HT1080 (cell line): ENCODE measurements around the gene DNAJA2. TPM values are rescaled to one million over a fixed set of nuclear protein-coding genes. Genes with fewer than 3 reads are reported as not detected.
"Not testable (repeated sequence)": the region's sequence is repeated elsewhere in the genome, so short reads cannot be mapped to it uniquely, and the experiment has no call there.

ENCODE experiments used
- DNase-seq: peaks from one replicate; pipeline ENCODE4 v3.0.0-alpha.2; 2015; ENCODE audit warnings: low read depth
- polyA plus RNA-seq, 2 experiments: library from polyadenylated mRNA; depleted of rRNA; stranded (reverse); fragments of >200 nt; gene quantifications; 2 replicates each; pipeline ENCODE4 v1.2.3, GENCODE V29; 2015
- total RNA-seq: library from RNA; depleted of rRNA; stranded (reverse); fragments of >200 nt; shearing (Covaris generic); gene quantifications from 2 replicates; pipeline ENCODE4 v1.2.3, GENCODE V29; 2014; rRNA removed

The DNAJA2 gene
- total RNA-seq: 71.1 and 71.3 TPM in 2 replicates
- 49.5 and 58.3 TPM in 2 replicates for polyA plus RNA-seq (2015; cell fraction: cytosol; rRNA removed)
- polyA plus RNA-seq (2015; cell fraction: nucleus; rRNA removed): 61.8 and 66.6 TPM in 2 replicates

DNA sequence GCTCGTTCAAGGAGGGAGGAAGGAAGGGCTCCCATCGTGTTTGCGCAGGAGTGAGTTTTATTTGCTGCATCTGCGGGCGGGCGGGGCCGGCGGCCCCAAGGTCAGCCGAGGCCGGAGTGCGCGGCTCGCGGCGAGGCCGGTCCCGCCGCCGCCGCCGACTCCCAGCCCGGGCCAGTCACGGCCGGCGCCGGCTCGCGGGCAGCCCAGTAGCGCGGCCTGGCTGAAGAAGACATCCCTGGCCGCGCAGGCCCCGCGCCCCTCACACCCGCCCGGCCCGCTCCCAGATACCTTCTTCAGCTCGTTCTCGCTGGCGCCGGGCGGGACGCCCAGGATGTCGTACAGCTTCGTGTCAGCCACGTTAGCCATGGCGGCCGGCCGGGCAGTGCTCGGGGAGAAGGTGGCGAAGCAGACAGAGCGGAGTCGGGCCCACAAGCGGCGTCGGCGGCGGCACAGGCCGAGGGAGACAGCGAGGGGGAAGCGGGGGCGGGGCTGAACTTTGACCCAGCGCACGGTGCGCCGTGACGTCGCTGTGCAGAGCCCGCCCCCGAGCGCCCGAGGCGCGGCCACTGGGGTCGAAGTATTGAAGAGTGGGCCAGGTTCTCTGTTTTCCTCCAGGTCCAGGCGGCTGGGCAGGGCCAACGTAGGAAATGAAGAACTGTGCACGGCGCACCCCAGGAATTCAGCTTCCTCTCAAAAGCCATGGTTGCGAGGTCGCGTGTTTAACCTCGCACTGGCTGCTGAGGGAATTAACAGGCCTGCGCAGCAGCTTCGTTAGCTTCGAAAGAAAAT, at the start of gene DNAJA2:
Gene DNAJA2 (minus strand): TSS at position 468 of the 789 bp plus-strand sequence. CDS start 102 bp downstream, at position 366.
- peak; percentile 85 for DNase-seq

DNA sequence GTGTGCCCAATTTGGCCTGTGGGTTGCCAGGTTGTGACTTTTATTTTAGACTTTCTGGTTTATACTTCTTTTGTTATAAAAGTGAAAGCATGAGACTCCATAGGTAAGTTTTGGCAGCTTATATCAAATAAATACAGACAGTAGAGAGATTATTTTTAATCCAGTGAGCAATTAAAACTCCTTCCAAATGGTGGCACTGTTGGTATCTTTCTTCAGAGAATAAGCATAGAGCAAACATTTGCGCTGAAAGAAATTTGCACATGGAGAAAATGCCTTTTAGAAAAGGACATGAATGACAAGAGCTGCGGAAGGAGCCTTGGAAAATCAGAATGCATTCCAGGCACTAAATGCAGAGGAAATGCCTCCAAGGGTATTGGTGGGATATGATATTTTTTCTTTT, 46.1 kb upstream of the DNAJA2 start:
- DNase-seq: no peak

- peak; percentile 57 for DNase-seq
These were observed 44.9 kb upstream of the DNAJA2 start for GRCh38 chr16:47018223-47018891.

DNA sequence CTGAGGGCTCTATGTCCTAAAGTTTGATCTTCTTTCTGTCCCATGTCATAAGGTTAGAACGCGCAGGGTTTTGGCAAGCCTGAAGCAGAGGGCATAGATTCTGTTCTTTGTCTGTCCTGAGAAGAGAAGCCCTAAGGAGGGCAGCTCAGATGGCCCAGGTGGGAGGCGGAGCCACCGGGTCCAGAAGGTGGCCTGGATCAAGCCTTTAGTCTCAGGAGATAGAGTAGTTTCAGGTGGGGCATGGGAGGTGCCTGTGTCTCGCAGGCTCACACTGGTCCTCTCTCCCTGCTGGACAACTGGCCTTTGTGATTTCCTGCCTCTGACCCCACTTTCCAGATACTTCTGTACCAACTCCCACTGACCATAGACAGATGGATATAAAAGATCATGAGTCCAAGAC, 44.2 kb upstream of the DNAJA2 start:
- DNase-seq: no peak

DNA sequence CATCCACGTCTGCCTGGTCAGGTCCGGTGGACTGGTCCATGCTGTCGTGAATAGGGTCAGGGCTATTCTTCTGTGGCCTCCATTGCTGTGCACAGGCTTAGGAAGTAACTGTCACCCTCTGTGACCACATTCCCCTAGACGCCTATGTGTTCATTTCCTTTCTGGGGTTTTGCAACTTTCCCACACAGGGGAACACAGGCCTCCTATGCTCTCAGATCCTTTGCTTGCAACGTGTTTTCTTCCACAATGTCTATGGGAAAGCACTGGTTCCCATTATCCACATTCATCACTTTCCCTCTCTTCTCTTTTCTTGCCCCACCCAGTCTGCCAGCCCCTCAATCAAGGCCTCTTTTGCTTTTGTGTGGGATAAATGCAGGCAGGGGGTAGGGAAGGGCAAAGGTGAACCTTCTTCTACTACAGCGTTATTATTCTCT, 43.2 kb upstream of the DNAJA2 start:
- peak; percentile 46 for DNase-seq

- no peak for DNase-seq
These were observed 40.4 kb upstream of the DNAJA2 start for GRCh38 chr16:47013910-47014309.

GRCh38 chr16:47013172-47013571, 39.7 kb upstream of the DNAJA2 start:
- no peak for DNase-seq

DNA sequence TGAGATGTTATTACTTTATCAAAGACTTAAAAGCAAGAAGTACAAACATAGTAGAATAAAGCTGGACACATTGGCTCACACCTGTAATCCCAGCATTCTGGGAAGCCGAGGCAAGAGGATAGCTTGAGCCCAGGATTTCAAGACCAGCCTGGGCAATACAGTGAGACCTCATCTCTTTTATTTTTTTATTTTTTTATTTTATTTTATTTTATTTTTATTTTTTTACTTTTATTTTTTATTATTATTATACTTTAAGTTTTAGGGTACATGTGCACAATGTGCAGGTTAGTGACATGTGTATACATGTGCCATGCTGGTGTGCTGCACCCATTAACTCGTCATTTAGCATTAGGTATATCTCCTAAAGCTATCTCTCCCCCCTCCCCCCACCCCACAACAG, 37.3 kb upstream of the DNAJA2 start:
- not testable (repeated sequence) for DNase-seq

GRCh38 chr16:47008612-47009011, 35.1 kb upstream of the DNAJA2 start:
- no peak for DNase-seq

DNA sequence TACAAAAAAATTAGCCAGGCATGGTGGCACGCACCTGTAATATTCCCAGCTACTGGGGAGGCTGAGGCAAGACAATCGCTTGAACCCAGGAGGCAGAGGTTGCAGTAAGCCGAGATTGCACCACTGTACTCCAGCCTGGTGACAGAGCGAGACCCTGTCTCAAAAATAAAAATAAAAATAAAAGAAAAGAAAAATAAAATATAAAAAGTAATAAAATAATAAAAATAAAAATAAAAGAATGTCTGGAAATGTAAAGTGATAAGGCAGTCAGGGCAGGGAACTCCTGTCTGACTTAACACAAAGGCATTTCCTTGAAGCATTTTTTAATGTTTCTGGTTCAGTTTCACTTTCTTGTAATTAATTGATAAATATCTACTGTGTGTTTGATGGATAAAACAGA, 34.7 kb upstream of the DNAJA2 start:
- DNase-seq: no peak

GRCh38 chr16:47004652-47005051, 31.2 kb upstream of the DNAJA2 start:
- DNase-seq: no peak

DNA sequence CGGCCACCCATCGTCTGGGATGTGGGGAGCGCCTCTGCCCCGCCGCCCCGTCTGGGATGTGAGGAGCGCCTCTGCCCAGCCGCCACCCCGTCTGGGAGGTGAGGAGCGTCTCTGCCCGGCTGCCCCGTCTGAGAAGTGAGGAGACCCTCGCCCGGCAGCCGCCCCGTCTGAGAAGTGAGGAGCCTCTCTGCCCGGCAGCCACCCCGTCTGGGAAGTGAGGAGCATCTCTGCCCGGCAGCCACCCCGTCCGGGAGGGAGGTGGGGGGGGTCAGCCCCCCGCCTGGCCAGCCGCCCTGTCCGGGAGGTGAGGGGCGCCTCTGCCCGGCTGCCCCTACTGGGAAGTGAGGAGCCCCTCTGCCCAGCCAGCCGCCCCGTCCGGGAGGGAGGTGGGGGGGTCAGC, 26.6 kb upstream of the DNAJA2 start:
- DNase-seq: not testable (repeated sequence)

GRCh38 chr16:46997844-46998243, 24.4 kb upstream of the DNAJA2 start:
- DNase-seq: no peak

DNA sequence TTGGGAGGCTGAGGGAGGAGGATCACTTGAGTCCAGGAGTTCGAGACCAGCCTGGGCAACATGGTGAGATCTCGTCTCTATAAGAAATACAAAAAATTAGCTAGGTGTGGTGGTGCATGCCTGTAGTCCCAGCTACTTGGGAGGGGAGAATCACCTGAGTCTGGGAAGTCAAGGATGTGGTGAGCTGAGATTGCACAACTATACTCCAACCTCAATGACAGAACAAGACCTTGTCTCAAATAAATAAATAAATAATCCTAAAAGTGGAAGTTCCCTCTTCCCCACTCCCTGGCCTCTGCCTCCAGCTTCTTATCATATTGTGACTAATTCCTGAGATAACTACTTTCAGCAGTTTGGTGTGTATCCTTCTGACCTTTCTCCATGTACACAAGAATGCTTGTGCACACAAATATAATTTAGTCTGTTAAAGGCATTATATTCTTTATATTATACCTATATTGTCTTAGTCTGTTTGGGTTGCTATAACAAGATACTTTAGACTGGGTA, 23.5 kb upstream of the DNAJA2 start:
- no peak for DNase-seq

DNA sequence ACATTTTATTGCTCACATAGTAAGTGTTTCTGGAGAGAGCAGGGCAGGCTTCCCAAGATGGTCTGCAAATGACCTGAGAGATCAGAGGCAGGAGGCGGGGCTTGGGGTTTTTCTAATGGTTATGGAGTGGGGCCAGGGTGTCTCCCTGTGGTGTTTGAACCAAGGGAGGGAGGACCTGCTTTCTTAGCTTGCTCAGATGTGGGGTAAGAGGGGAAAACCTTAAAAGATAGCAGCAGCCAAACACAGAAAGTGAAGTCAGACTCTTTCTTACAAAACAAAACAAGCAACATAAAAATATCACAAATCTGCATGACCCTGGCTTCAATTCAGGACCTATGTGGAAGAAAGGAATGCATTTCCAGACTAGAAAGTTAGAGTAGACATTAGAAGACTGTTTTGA, 22.9 kb upstream of the DNAJA2 start:
- no peak for DNase-seq

DNA sequence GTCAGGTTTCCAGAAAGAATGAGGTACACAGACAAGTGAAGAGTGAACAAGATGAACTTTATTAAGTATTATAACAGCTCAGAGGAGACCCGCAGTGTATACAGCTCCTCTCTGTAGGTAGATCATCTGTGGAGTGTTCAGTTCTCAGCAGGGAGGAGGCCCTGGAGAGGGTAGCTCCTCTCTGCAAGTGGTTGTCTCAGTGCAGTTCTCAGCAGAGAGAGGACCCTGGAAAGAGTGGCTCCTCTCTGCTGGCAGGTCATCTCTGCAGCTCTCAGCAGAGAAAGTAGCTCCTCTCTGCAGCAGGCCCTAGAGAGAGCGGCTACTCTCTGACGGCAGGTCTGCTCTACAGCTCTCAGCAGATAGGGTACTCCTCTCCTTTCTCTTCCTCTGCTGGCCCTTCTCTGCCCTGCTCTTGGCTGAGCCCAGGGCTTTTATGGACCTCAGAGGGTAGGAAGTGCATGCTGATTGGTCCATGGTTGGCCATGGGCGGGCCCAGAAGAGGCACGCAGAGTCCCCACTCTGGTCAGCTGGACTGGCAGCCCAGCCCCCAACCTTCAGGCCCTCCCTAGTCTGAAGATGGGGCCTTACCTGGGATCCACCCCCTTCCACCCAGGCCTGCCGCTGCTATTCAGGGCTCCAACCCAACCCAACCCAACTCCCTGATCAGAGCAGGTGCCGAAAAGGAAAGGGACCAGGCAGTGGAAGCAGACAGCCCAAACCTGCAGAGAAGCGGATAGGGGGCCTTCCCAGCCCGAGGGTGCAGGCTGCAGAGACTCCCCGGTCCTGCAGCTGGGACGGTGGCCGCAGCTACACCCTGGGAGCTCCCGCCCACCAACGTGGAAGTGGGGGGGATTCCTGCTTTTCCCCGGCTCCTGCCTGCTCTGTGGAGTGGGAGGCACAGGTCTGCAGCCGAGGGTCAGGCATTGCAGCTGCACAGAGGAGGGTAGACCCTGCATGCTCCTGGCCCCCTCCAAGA, 18.5 kb upstream of the DNAJA2 start:
- no peak for DNase-seq

DNA sequence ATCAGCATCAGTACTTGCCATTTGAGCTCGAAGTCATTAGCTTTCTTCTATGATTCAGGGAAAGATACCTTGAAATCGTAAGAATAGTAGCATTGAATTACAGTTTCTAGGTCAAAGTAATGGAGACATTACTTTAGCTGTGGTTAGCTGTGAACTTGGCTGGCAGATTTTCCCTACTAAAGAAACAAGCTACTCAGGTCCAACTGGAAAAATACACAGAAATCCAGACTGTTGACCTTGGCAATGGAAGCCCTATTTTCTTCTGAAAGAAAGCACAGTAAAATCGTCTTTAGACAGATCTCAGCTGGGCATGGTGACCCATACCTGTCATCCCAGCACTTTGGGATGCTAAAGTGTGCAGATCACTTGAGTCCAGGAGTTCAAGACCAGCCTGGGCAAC, 13.4 kb upstream of the DNAJA2 start:
- DNase-seq: no peak

DNA sequence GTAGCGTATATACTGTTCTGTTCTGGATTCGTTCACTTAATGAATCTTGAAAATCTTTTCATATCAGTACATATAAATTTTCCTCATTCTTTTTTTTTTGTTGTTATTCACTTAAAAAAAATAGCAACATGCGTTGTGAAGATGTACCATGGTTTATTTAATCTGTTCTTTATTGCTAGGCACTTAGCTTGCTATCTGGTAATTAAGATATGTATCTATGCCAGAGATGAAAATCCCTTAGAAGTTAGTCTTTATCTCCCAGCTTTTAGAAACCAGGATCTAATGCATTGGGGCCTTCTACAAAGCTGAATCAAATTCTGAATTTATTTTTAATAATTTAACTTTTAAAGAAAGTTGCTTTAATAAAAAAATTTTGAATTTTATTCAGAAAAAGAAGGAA, 13.0 kb upstream of the DNAJA2 start:
- DNase-seq: no peak

- no peak for DNase-seq
These were observed 8.9 kb upstream of the DNAJA2 start for GRCh38 chr16:46982335-46982734.

GRCh38 chr16:46980926-46981325, 7.5 kb upstream of the DNAJA2 start:
- no peak for DNase-seq

GRCh38 chr16:46976550-46976949, 3.1 kb upstream of the DNAJA2 start:
- no peak for DNase-seq
